Stimulated activated memory B cell treated with anti-CD40 and anti-IgM and Interleukin-4, amounts not matched to agents 10 μg/mL and 1 μg/mL and 100 μg/mL, for 72 hours (primary cell): ENCODE results near the gene TIMM21.
A peak's percentile ranks its signal among the peaks of the same experiment; 100 is the strongest.

ENCODE experiments used
- ATAC-seq: fragments of 150-1000 bp; cut with Tn5 transposase; 2 replicates; pipeline ENCODE4 v1.10.0; 2021
- H3K27ac Mint-ChIP-seq: one replicate; pipeline ENCODE4 v1.8.0; 2022; ENCODE audit warnings: mild to moderate bottlenecking, mixed read lengths
- H3K27me3 Mint-ChIP-seq: one replicate; pipeline ENCODE4 v1.8.0; 2022; ENCODE audit warnings: mixed read lengths
- H3K36me3 Mint-ChIP-seq: one replicate; pipeline ENCODE4 v1.8.0; 2022; ENCODE audit warnings: mixed read lengths
- H3K4me1 Mint-ChIP-seq: one replicate; pipeline ENCODE4 v1.8.0; 2022; ENCODE audit warnings: mixed read lengths
- H3K4me3 Mint-ChIP-seq: one replicate; pipeline ENCODE4 v1.8.0; 2022; ENCODE audit warnings: mild to moderate bottlenecking, moderate library complexity, mixed read lengths
- H3K9me3 Mint-ChIP-seq: one replicate; pipeline ENCODE4 v1.8.0; 2022; ENCODE audit warnings: mixed read lengths

Gene TIMM21

DNA sequence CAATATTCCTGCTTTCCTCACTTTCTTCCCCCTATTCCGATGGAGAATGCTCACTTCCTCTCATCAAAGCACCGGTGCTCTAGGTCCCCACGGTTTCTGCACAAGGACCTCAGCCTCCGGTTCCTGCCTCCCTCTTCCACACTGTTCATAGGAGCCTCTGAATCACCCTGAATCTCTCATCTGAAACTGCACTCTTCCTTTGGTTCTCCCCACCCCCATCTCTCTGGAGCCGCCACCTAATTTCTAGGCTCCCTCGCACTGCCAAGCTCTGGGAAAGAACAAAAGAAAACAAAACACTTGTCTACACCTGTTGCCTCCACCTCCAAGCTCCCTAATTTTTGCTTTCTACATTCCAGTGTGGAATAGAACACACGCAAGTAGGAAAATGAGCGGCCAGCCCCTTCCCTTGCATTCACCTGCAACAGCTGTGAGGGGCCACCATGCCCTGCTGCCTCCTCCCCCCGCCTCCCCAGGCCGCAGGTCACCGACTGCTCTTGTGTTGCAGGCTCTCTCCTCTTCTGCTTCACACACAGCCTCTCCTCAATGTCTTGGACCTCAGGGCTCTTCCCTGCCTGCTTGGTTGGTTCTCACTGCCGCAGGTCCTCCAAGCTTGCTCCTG lies 10.3 kb upstream of the TIMM21 start:
- H3K4me3 Mint-ChIP-seq = no peak overlapping the region
- no peaks in the 10 kb centered on the region for H3K9me3 Mint-ChIP-seq
- H3K4me1 Mint-ChIP-seq = peaks cover 6% of the 10 kb centered on the region
- no peaks in the 10 kb centered on the region for H3K36me3 Mint-ChIP-seq
- H3K27me3 Mint-ChIP-seq = peaks cover 20% of the 10 kb centered on the region
- ATAC-seq = no peak
- no peak overlapping the region for H3K27ac Mint-ChIP-seq

GRCh38 chr18:74139411-74139810 lies 8.9 kb upstream of the TIMM21 start:
- peaks cover 20% of the 10 kb centered on the region for H3K27me3 Mint-ChIP-seq
- H3K9me3 Mint-ChIP-seq = no peaks in the 10 kb centered on the region
- no peak for ATAC-seq
- H3K36me3 Mint-ChIP-seq = no peaks in the 10 kb centered on the region
- peak overlapping the region; percentile 76 for H3K27ac Mint-ChIP-seq
- H3K4me3 Mint-ChIP-seq = no peak overlapping the region
- H3K4me1 Mint-ChIP-seq = peaks cover 6% of the 10 kb centered on the region

- peak overlapping the region; percentile 44 for H3K4me3 Mint-ChIP-seq
- H3K36me3 Mint-ChIP-seq = no peaks in the 10 kb centered on the region
- ATAC-seq = peak; percentile 72
- no peaks in the 10 kb centered on the region for H3K9me3 Mint-ChIP-seq
- H3K27ac Mint-ChIP-seq = peak overlapping the region; percentile 76
- peaks cover 20% of the 10 kb centered on the region for H3K27me3 Mint-ChIP-seq
- peaks cover 6% of the 10 kb centered on the region for H3K4me1 Mint-ChIP-seq
These were observed 8.4 kb upstream of the TIMM21 start for GRCh38 chr18:74139888-74140287.

- no peaks in the 10 kb centered on the region for H3K36me3 Mint-ChIP-seq
These were observed 7.7 kb upstream of the TIMM21 start for GRCh38 chr18:74140582-74140981.

GRCh38 chr18:74141667-74142066 lies 6.7 kb upstream of the TIMM21 start:
- H3K27ac Mint-ChIP-seq = no peak overlapping the region
- ATAC-seq = no peak
- no peaks in the 10 kb centered on the region for H3K36me3 Mint-ChIP-seq
- H3K27me3 Mint-ChIP-seq = peaks cover 20% of the 10 kb centered on the region
- no peak overlapping the region for H3K4me3 Mint-ChIP-seq
- H3K4me1 Mint-ChIP-seq = peaks cover 6% of the 10 kb centered on the region
- no peaks in the 10 kb centered on the region for H3K9me3 Mint-ChIP-seq

More at GRCh38 chr18:74140582-74140981, 7.7 kb upstream of the TIMM21 start:
- ATAC-seq = no peak
- Mint-ChIP-seq H3K4me1 (peaks cover 6% of the 10 kb centered on the region), H3K9me3 (no peaks in the 10 kb centered on the region), H3K27ac (peak overlapping the region; percentile 76), H3K27me3 (peaks cover 20% of the 10 kb centered on the region), H3K4me3 (no peak overlapping the region)

GRCh38 chr18:74142252-74142651 lies 6.1 kb upstream of the TIMM21 start:
- no peak overlapping the region for H3K27ac Mint-ChIP-seq
- peaks cover 20% of the 10 kb centered on the region for H3K27me3 Mint-ChIP-seq
- no peaks in the 10 kb centered on the region for H3K36me3 Mint-ChIP-seq
- ATAC-seq = no peak
- peaks cover 11% of the 10 kb centered on the region for H3K4me1 Mint-ChIP-seq
- H3K9me3 Mint-ChIP-seq = no peaks in the 10 kb centered on the region
- H3K4me3 Mint-ChIP-seq = no peak overlapping the region

- ATAC-seq = no peak
- H3K4me1 Mint-ChIP-seq = peaks cover 22% of the 10 kb centered on the region
- H3K27me3 Mint-ChIP-seq = no peaks in the 10 kb centered on the region
- peak overlapping the region; percentile 90 for H3K27ac Mint-ChIP-seq
- H3K36me3 Mint-ChIP-seq = no peaks in the 10 kb centered on the region
- peak overlapping the region; percentile 88 for H3K4me3 Mint-ChIP-seq
- H3K9me3 Mint-ChIP-seq = no peaks in the 10 kb centered on the region
These were observed 1.6 kb upstream of the TIMM21 start for GRCh38 chr18:74146756-74147155.

DNA sequence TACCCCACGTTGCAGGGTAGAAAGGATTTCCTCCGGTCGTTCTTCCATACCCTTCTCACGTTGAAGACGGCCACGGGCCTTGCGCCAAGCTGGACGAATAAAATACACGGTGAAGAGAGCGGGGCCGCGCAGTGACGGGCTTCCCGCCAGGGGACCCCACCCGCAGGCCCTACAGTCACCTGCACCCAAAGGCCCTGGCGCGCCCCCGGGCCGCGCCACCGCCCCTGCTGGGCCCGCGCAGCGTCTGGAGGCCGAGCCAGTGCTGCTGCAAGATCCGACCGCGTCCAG lies 888 bp upstream of the TIMM21 start:
- Mint-ChIP-seq H3K9me3 (no peaks in the 10 kb centered on the region), H3K36me3 (peaks cover 4% of the 10 kb centered on the region), H3K4me1 (peaks cover 27% of the 10 kb centered on the region), H3K27ac (peak overlapping the region; percentile 90), H3K4me3 (peak overlapping the region; percentile 88), H3K27me3 (no peaks in the 10 kb centered on the region)
- ATAC-seq = no peak

- Mint-ChIP-seq H3K36me3 (peaks cover 14% of the 10 kb centered on the region), H3K27ac (peak overlapping the region; percentile 90), H3K9me3 (no peaks in the 10 kb centered on the region), H3K4me3 (peak overlapping the region; percentile 88), H3K4me1 (peaks cover 35% of the 10 kb centered on the region), H3K27me3 (no peaks in the 10 kb centered on the region)
- no peak for ATAC-seq
These were observed 284 bp downstream of the TIMM21 start for GRCh38 chr18:74148543-74149070.

DNA sequence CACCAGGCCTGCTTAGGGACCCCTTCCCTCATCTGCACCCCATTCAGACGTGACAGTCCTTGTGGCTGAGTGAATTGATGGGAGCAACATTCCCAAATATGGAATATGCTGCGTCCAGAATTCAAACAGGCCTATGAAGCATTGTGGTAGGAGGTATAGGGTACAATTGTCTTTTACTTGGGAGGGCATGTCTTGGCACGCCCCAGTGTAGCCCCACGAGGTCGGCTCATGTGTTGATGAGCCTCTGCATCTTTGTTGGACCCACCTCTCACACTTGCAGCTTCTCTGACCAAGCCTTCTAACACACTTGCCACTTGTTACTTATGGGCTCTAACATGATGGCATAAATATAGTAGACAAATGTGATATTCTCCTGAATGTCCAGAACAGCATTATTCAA lies 1.6 kb downstream of the TIMM21 start:
- H3K27me3 Mint-ChIP-seq = no peaks in the 10 kb centered on the region
- H3K9me3 Mint-ChIP-seq = no peaks in the 10 kb centered on the region
- peaks cover 35% of the 10 kb centered on the region for H3K4me1 Mint-ChIP-seq
- no peak overlapping the region for H3K27ac Mint-ChIP-seq
- peak overlapping the region; percentile 88 for H3K4me3 Mint-ChIP-seq
- ATAC-seq = no peak
- peaks cover 21% of the 10 kb centered on the region for H3K36me3 Mint-ChIP-seq

- ATAC-seq = no peak
- Mint-ChIP-seq H3K4me1 (peaks cover 30% of the 10 kb centered on the region), H3K27ac (no peak overlapping the region), H3K36me3 (peaks cover 27% of the 10 kb centered on the region), H3K9me3 (no peaks in the 10 kb centered on the region), H3K4me3 (no peak overlapping the region), H3K27me3 (no peaks in the 10 kb centered on the region)
These were observed 3.9 kb downstream of the TIMM21 start for GRCh38 chr18:74152270-74152669.

GRCh38 chr18:74152857-74153256 lies 4.5 kb downstream of the TIMM21 start:
- Mint-ChIP-seq H3K27me3 (no peaks in the 10 kb centered on the region), H3K4me3 (no peak overlapping the region), H3K36me3 (peaks cover 29% of the 10 kb centered on the region), H3K27ac (no peak overlapping the region), H3K9me3 (no peaks in the 10 kb centered on the region), H3K4me1 (peaks cover 30% of the 10 kb centered on the region)
- no peak for ATAC-seq

DNA sequence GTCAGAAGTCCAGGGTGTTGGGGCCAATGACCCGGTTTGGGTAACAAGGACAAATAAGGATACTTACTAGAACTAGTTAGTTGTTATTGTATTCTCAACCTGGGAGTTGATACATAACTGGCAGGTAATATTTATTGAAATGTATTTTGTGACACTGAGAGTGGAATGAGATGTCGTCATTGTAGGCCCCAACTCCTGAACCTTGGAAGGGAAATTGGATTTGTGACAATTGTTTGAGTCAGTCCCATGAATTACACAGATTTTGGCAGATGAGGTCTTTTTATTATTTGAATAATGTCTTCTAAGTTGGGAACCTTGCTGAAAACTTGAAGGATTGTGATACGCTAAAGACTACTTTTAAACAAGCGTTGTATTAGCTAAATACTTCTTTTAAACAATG lies 5.1 kb downstream of the TIMM21 start:
- H3K9me3 Mint-ChIP-seq = no peaks in the 10 kb centered on the region
- H3K27me3 Mint-ChIP-seq = no peaks in the 10 kb centered on the region
- no peak overlapping the region for H3K27ac Mint-ChIP-seq
- peaks cover 34% of the 10 kb centered on the region for H3K36me3 Mint-ChIP-seq
- ATAC-seq = no peak
- H3K4me1 Mint-ChIP-seq = peaks cover 30% of the 10 kb centered on the region
- no peak overlapping the region for H3K4me3 Mint-ChIP-seq

DNA sequence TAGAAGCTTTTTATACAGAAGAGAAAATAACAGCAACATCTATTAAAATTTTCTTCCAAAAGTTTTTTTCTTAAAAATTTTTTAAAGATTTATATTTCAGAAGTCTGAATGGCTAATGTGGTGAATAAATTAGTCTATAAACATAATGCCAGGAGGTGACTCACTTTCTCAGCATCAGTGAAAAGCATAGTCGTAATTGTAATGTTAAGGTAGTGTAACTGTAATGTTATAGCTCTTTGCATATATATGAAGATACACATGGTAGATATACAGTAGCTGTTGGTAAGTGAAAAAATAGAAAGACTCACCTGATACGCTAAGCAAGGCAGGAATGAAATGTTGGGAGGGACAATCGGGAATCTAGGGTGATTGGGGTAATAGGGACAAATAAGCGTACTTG lies 5.5 kb downstream of the TIMM21 start:
- Mint-ChIP-seq H3K27ac (no peak overlapping the region), H3K36me3 (peaks cover 34% of the 10 kb centered on the region)

GRCh38 chr18:74154716-74155115 lies 6.4 kb downstream of the TIMM21 start:
- H3K9me3 Mint-ChIP-seq = no peaks in the 10 kb centered on the region
- H3K27ac Mint-ChIP-seq = no peak overlapping the region
- H3K4me3 Mint-ChIP-seq = no peak overlapping the region
- H3K4me1 Mint-ChIP-seq = peaks cover 18% of the 10 kb centered on the region
- H3K36me3 Mint-ChIP-seq = peaks cover 38% of the 10 kb centered on the region
- no peak for ATAC-seq
- no peaks in the 10 kb centered on the region for H3K27me3 Mint-ChIP-seq

More for the DNA sequence above, 5.5 kb downstream of the TIMM21 start:
- no peak for ATAC-seq
- H3K9me3 Mint-ChIP-seq = no peaks in the 10 kb centered on the region
- no peak overlapping the region for H3K4me3 Mint-ChIP-seq
- no peaks in the 10 kb centered on the region for H3K27me3 Mint-ChIP-seq
- peaks cover 27% of the 10 kb centered on the region for H3K4me1 Mint-ChIP-seq

GRCh38 chr18:74155276-74155675 lies 7.0 kb downstream of the TIMM21 start:
- Mint-ChIP-seq H3K9me3 (no peaks in the 10 kb centered on the region), H3K4me3 (no peak overlapping the region), H3K36me3 (peaks cover 41% of the 10 kb centered on the region), H3K27ac (no peak overlapping the region), H3K27me3 (no peaks in the 10 kb centered on the region), H3K4me1 (peaks cover 14% of the 10 kb centered on the region)
- ATAC-seq = no peak
